ENCODE measurements around the gene CCNJL. TPM values are rescaled to one million over a fixed set of nuclear protein-coding genes. Genes with fewer than 3 reads are reported as not detected.

CCNJL gene
- total RNA-seq, 1 experiment from 2014 or later, result 33.9 TPM

- no peaks in the 10 kb centered on the region for H3K36me3 ChIP-seq (ENCODE audit: low read depth)
- peaks cover 11% of the 10 kb centered on the region for H3K4me1 ChIP-seq (replicated peaks; ENCODE audit: insufficient read depth)
- no peaks in the 10 kb centered on the region for H3K27me3 ChIP-seq (ENCODE audit: insufficient read depth, low read depth)
- no peak overlapping the region for H3K4me3 ChIP-seq
- H3K9me3 ChIP-seq (ENCODE audit: insufficient read depth, low read depth), result no peaks in the 10 kb centered on the region
- BruUV-seq (replicated peaks), result no TSS peak
- ChIA-PET CTCF (no interaction called here), POLR2A (ENCODE audit: unreplicated experiment) (interaction anchor here (0.7 kb wide), 1 partner anchor 165 kb away, joined by 3 read pairs; no protein-coding TSS in a partner anchor)
- no peak for DNase-seq
- H3K4me2 ChIP-seq, result no peak overlapping the region
- H3K27ac ChIP-seq, result no peak overlapping the region
- H3K79me2 ChIP-seq (ENCODE audit: low read depth), result no peaks in the 10 kb centered on the region
- peaks cover 7% of the 10 kb centered on the region; the same call in 1 of the 2 replicates for H3F3A ChIP-seq (ENCODE audit: insufficient read depth, low read depth)
- TF ChIP-seq EZH2 (IDR thresholded peaks at IDR 0.05; ENCODE audit: low read depth), result no peak
- TF ChIP-seq CTCF (conservative IDR thresholded peaks at IDR 0.05), result no peak
- H4K20me1 ChIP-seq (ENCODE audit: insufficient read depth), result no peaks in the 10 kb centered on the region
- intact Hi-C loops (cut with micrococcal nuclease; ENCODE audit: unreplicated experiment), result no loop called here
- H3K9me2 ChIP-seq (ENCODE audit: insufficient read depth), result no peaks in the 10 kb centered on the region
- H2AFZ ChIP-seq, result no peak overlapping the region
These were observed 41.7 kb downstream of the CCNJL start for GRCh38 chr5:160270704-160271103.

GRCh38 chr5:160269017-160269416, 43.3 kb downstream of the CCNJL start:
- Histone ChIP-seq H3K4me3 (no peak overlapping the region), H3K4me1 (replicated peaks; ENCODE audit: insufficient read depth) (peaks cover 11% of the 10 kb centered on the region), H3K9me3 (ENCODE audit: insufficient read depth, low read depth) (no peaks in the 10 kb centered on the region), H3K27me3 (ENCODE audit: insufficient read depth, low read depth) (no peaks in the 10 kb centered on the region), H3F3A (ENCODE audit: insufficient read depth, low read depth) (peaks cover 7% of the 10 kb centered on the region; the same call in 1 of the 2 replicates), H2AFZ (no peak overlapping the region), H3K79me2 (ENCODE audit: low read depth) (no peaks in the 10 kb centered on the region), H3K4me2 (peak overlapping the region; percentile 37), H3K36me3 (ENCODE audit: low read depth) (no peaks in the 10 kb centered on the region), H3K9me2 (ENCODE audit: insufficient read depth) (no peaks in the 10 kb centered on the region), H3K27ac (no peak overlapping the region), H4K20me1 (ENCODE audit: insufficient read depth) (no peaks in the 10 kb centered on the region)
- CTCF ChIA-PET, result no interaction called here
- BruUV-seq (replicated peaks), result no TSS peak
- intact Hi-C loops (cut with micrococcal nuclease; ENCODE audit: unreplicated experiment), result loop anchor here (2.0 kb wide), 1 partner anchor 18 kb away; no protein-coding TSS in a partner anchor
- POLR2A ChIA-PET (ENCODE audit: unreplicated experiment), result no interaction called here
- peak; percentile 52 to 64 for DNase-seq
- no peak for TF ChIP-seq EZH2 (IDR thresholded peaks at IDR 0.05; ENCODE audit: low read depth)
- TF ChIP-seq CTCF (conservative IDR thresholded peaks at IDR 0.05), result no peak

GRCh38 chr5:160268121-160268520, 44.2 kb downstream of the CCNJL start:
- intact Hi-C loops (cut with micrococcal nuclease; ENCODE audit: unreplicated experiment), result loop anchor here (2.0 kb wide), 1 partner anchor 19 kb away; no protein-coding TSS in a partner anchor
- H3K27me3 ChIP-seq (ENCODE audit: insufficient read depth, low read depth), result no peaks in the 10 kb centered on the region
- H3K9me3 ChIP-seq (ENCODE audit: insufficient read depth, low read depth), result no peaks in the 10 kb centered on the region
- no peak overlapping the region for H2AFZ ChIP-seq
- no peak for DNase-seq
- peaks cover 11% of the 10 kb centered on the region for H3K4me1 ChIP-seq (replicated peaks; ENCODE audit: insufficient read depth)
- H4K20me1 ChIP-seq (ENCODE audit: insufficient read depth), result no peaks in the 10 kb centered on the region
- no peak overlapping the region for H3K27ac ChIP-seq
- POLR2A ChIA-PET (ENCODE audit: unreplicated experiment), result no interaction called here
- no peak overlapping the region for H3K4me3 ChIP-seq
- no peaks in the 10 kb centered on the region for H3K9me2 ChIP-seq (ENCODE audit: insufficient read depth)
- BruUV-seq (replicated peaks), result no TSS peak
- H3K36me3 ChIP-seq (ENCODE audit: low read depth), result no peaks in the 10 kb centered on the region
- CTCF ChIA-PET, result no interaction called here
- no peaks in the 10 kb centered on the region for H3K79me2 ChIP-seq (ENCODE audit: low read depth)
- peak overlapping the region; percentile 37; the same call in 1 of the 2 replicates for H3K4me2 ChIP-seq
- H3F3A ChIP-seq (ENCODE audit: insufficient read depth, low read depth), result peaks cover 7% of the 10 kb centered on the region; the same call in 1 of the 2 replicates
- TF ChIP-seq CTCF (conservative IDR thresholded peaks at IDR 0.05) (no peak), EZH2 (IDR thresholded peaks at IDR 0.05; ENCODE audit: low read depth) (no peak)

All from PC-9 (cell line).